ENCODE data around the gene RBMS3. TPM values are rescaled to one million over a fixed set of nuclear protein-coding genes. Genes with fewer than 3 reads are reported as not detected.

RBMS3 gene
- total and polyA plus RNA-seq, 4 donors = 4.8 to 117 (median 29.4) TPM

DNA sequence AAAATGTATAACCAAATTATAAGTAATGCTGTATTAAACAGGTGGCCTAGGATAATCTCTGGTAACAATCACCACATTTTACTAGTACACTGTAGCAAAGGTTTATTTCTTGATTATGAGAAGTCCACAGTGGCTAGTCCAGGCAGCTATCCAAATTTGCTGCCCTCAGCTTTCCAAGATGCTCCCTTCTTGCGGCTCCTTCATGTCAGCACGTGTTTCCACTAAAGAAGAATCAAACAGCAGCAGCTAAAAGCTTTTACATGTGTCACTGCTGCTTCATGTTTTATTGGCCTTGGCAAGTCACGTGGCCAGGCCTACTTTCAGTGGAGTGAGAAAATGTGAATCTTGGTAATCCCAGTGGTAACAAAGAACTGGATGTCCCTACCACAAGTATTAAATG is 5.6 kb upstream of the RBMS3 start:
- peaks cover 0 to 14% (median 0%) of the 10 kb centered on the region in 5 donors for H3K4me1 ChIP-seq (ENCODE audit: control insufficient read depth in 5 of 5, insufficient read depth in 5 of 5, low read length in 5 of 5)
- H3K36me3 ChIP-seq (ENCODE audit: control insufficient read depth in 4 of 4, insufficient read depth in 4 of 4, low read length in 4 of 4) = no peaks in the 10 kb centered on the region
- DNase-seq (peak; percentile 26 to 60 (median 34)), ATAC-seq (ENCODE audit: insufficient read depth, low FRiP score) (no peak)
- no peaks in the 10 kb centered on the region for H3K27me3 ChIP-seq (ENCODE audit: control insufficient read depth in 3 of 3, insufficient read depth in 3 of 3, low read length in 2 of 3)
- no peak for TF ChIP-seq CTCF (IDR thresholded peaks at IDR 0.05; ENCODE audit: control extremely low read depth, extremely low read depth)
- no peak overlapping the region for H3K4me3 ChIP-seq
- no peak overlapping the region for H3K9ac ChIP-seq (ENCODE audit: insufficient read depth in 1 of 2, low read length in 2 of 2)
- H3K9me3 ChIP-seq (ENCODE audit: control insufficient read depth in 4 of 4, insufficient read depth in 3 of 4, low read length in 3 of 4) = no peaks in the 10 kb centered on the region
- whole genome bisulfite sequencing, 2 donors = 79 to 83% methylated on average over 3 of the region's 3 CpGs
- no peak overlapping the region for H3K27ac ChIP-seq (ENCODE audit: low read depth in 1 of 2, low read length in 1 of 2)

DNA sequence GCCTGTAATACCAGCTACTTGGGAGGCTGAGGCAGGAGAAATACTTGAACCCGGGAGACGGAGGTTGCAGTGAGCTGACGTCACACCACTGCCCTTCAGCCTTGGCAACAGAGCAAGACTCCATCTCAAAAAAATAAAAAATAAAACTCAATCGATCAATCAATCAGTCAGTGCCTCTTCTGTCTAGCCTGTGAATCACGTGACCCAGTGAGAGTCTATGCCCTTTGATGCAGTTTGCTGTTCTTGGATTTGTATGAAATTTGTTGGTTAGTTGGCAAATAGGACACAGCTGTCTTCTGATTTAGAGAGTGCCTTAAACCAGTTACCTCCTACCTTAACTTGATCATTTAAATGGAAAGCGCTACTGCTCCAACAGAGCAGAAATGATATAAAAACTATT is 3.6 kb upstream of the RBMS3 start:
- no peaks in the 10 kb centered on the region for H3K27me3 ChIP-seq (ENCODE audit: control insufficient read depth in 3 of 3, insufficient read depth in 3 of 3, low read length in 2 of 3)
- H3K4me1 ChIP-seq (ENCODE audit: control insufficient read depth in 5 of 5, insufficient read depth in 5 of 5, low read length in 5 of 5) = peaks cover 0 to 14% (median 0%) of the 10 kb centered on the region in 5 donors
- no peak overlapping the region for H3K9ac ChIP-seq (ENCODE audit: insufficient read depth in 1 of 2, low read length in 2 of 2)
- H3K36me3 ChIP-seq (ENCODE audit: control insufficient read depth in 4 of 4, insufficient read depth in 4 of 4, low read length in 4 of 4) = no peaks in the 10 kb centered on the region
- 94 to 95% methylated on average over 6 of the region's 6 CpGs for WGBS, 2 donors
- TF ChIP-seq CTCF (IDR thresholded peaks at IDR 0.05; ENCODE audit: control extremely low read depth, extremely low read depth) = no peak
- H3K4me3 ChIP-seq = no peak overlapping the region
- H3K27ac ChIP-seq (ENCODE audit: low read depth in 1 of 2, low read length in 1 of 2) = no peak overlapping the region
- no peak for ATAC-seq (ENCODE audit: insufficient read depth, low FRiP score)
- no peak for DNase-seq
- no peaks in the 10 kb centered on the region for H3K9me3 ChIP-seq (ENCODE audit: control insufficient read depth in 4 of 4, insufficient read depth in 3 of 4, low read length in 3 of 4)

GRCh38 chr3:29279286-29279685 is 1.6 kb upstream of the RBMS3 start:
- Histone ChIP-seq H3K27me3 (ENCODE audit: control insufficient read depth in 3 of 3, insufficient read depth in 3 of 3, low read length in 2 of 3) (no peaks in the 10 kb centered on the region), H3K9me3 (ENCODE audit: control insufficient read depth in 4 of 4, insufficient read depth in 3 of 4, low read length in 3 of 4) (no peaks in the 10 kb centered on the region), H3K4me3 (no peak overlapping the region), H3K27ac (ENCODE audit: low read depth in 1 of 2, low read length in 1 of 2) (no peak overlapping the region), H3K9ac (ENCODE audit: insufficient read depth in 1 of 2, low read length in 2 of 2) (peak overlapping the region in 1 of 2 donors; percentile 99), H3K4me1 (ENCODE audit: control insufficient read depth in 5 of 5, insufficient read depth in 5 of 5, low read length in 5 of 5) (peaks cover 0 to 14% (median 0%) of the 10 kb centered on the region in 5 donors), H3K36me3 (ENCODE audit: control insufficient read depth in 4 of 4, insufficient read depth in 4 of 4, low read length in 4 of 4) (peaks cover 0 to 3% (median 0%) of the 10 kb centered on the region in 4 donors)
- DNase-seq = peak in 1 of 3 donors; percentile 25
- WGBS, 2 donors = 78 to 81% methylated on average over 4 of the region's 4 CpGs
- no peak for ATAC-seq (ENCODE audit: insufficient read depth, low FRiP score)
- TF ChIP-seq CTCF (IDR thresholded peaks at IDR 0.05; ENCODE audit: control extremely low read depth, extremely low read depth) = no peak

GRCh38 chr3:29279806-29280205 is 1.1 kb upstream of the RBMS3 start:
- no peak overlapping the region for H3K27ac ChIP-seq (ENCODE audit: low read depth in 1 of 2, low read length in 1 of 2)
- DNase-seq (peak; percentile 33 to 67 (median 67)), ATAC-seq (ENCODE audit: insufficient read depth, low FRiP score) (no peak)
- no peak for TF ChIP-seq CTCF (IDR thresholded peaks at IDR 0.05; ENCODE audit: control extremely low read depth, extremely low read depth)
- peaks cover 0 to 3% (median 0%) of the 10 kb centered on the region in 4 donors for H3K36me3 ChIP-seq (ENCODE audit: control insufficient read depth in 4 of 4, insufficient read depth in 4 of 4, low read length in 4 of 4)
- peaks cover 0 to 14% (median 0%) of the 10 kb centered on the region in 5 donors for H3K4me1 ChIP-seq (ENCODE audit: control insufficient read depth in 5 of 5, insufficient read depth in 5 of 5, low read length in 5 of 5)
- WGBS, 2 donors = 57 to 69% methylated on average over 8 of the region's 8 CpGs
- H3K9ac ChIP-seq (ENCODE audit: insufficient read depth in 1 of 2, low read length in 2 of 2) = peak overlapping the region in 1 of 2 donors; percentile 99
- no peaks in the 10 kb centered on the region for H3K27me3 ChIP-seq (ENCODE audit: control insufficient read depth in 3 of 3, insufficient read depth in 3 of 3, low read length in 2 of 3)
- H3K9me3 ChIP-seq (ENCODE audit: control insufficient read depth in 4 of 4, insufficient read depth in 3 of 4, low read length in 3 of 4) = no peaks in the 10 kb centered on the region
- H3K4me3 ChIP-seq = no peak overlapping the region

All from lung (tissue), 12 donors.